NCI-H2171 (cell line): ENCODE results near the gene NBAS.
"Not testable (repeated sequence)": the region's sequence is repeated elsewhere in the genome, so short reads cannot be mapped to it uniquely, and the experiment has no call there.

Source experiments
- DNase-seq: peaks from one replicate; lab custom pipeline; 2025; lab: John Stamatoyannopoulos, UW

NBAS gene

GRCh38 chr2:15559379-15560139 is 1.6 kb downstream of the NBAS start:
- DNase-seq, result no peak

GRCh38 chr2:15557887-15558311 is 3.2 kb downstream of the NBAS start:
- peak; percentile 41 for DNase-seq

GRCh38 chr2:15556311-15556930 is 4.7 kb downstream of the NBAS start:
- no peak for DNase-seq

GRCh38 chr2:15555760-15556193 is 5.4 kb downstream of the NBAS start:
- DNase-seq, result no peak

- no peak for DNase-seq
Observed at GRCh38 chr2:15554525-15555218, 6.5 kb downstream of the NBAS start.

GRCh38 chr2:15553951-15554350 is 7.2 kb downstream of the NBAS start:
- no peak for DNase-seq

- no peak for DNase-seq
Observed at GRCh38 chr2:15553519-15553918, 7.6 kb downstream of the NBAS start.

- DNase-seq, result no peak
Observed at GRCh38 chr2:15548974-15549373, 12.2 kb downstream of the NBAS start.

- no peak for DNase-seq
Observed at GRCh38 chr2:15547115-15547876, 13.8 kb downstream of the NBAS start.

- no peak for DNase-seq
Observed at GRCh38 chr2:15546297-15547098, 14.6 kb downstream of the NBAS start.

GRCh38 chr2:15544227-15544626 is 16.9 kb downstream of the NBAS start:
- DNase-seq, result no peak

- no peak for DNase-seq
Observed at GRCh38 chr2:15543541-15543940, 17.6 kb downstream of the NBAS start.

GRCh38 chr2:15543053-15543452 is 18.1 kb downstream of the NBAS start:
- no peak for DNase-seq

- DNase-seq, result not testable (repeated sequence)
Observed at GRCh38 chr2:15542269-15542668, 18.9 kb downstream of the NBAS start.

- not testable (repeated sequence) for DNase-seq
Observed at GRCh38 chr2:15540523-15540922, 20.6 kb downstream of the NBAS start.

- no peak for DNase-seq
Observed at GRCh38 chr2:15539999-15540398, 21.1 kb downstream of the NBAS start.

GRCh38 chr2:15538792-15539191 is 22.3 kb downstream of the NBAS start:
- DNase-seq, result no peak

GRCh38 chr2:15533860-15534480 is 27.2 kb downstream of the NBAS start:
- DNase-seq, result no peak

GRCh38 chr2:15532996-15533395 is 28.1 kb downstream of the NBAS start:
- no peak for DNase-seq

GRCh38 chr2:15531095-15531854 is 29.9 kb downstream of the NBAS start:
- no peak for DNase-seq
